Cortex of kidney (tissue), 1 donor: ENCODE data around the gene SORCS1.

Source experiments
- DNase-seq: peaks from one replicate; lab custom pipeline; 2025; lab: John Stamatoyannopoulos, UW

The SORCS1 gene

GRCh38 chr10:106540645-106541044, 623.9 kb downstream of the SORCS1 start:
- DNase-seq: no peak

GRCh38 chr10:106537866-106538265, 626.6 kb downstream of the SORCS1 start:
- DNase-seq: no peak

- no peak for DNase-seq
Measured at GRCh38 chr10:106535304-106535953, 629.1 kb downstream of the SORCS1 start.

GRCh38 chr10:106534441-106534840, 630.1 kb downstream of the SORCS1 start:
- DNase-seq: no peak

- no peak for DNase-seq
Measured at GRCh38 chr10:106528702-106529101, 635.8 kb downstream of the SORCS1 start.

- no peak for DNase-seq
Measured at GRCh38 chr10:106525835-106526234, 638.7 kb downstream of the SORCS1 start.
